Measurements from ENCODE around the gene TMEM74B.
"Not testable (repeated sequence)": the region's sequence is repeated elsewhere in the genome, so short reads cannot be mapped to it uniquely, and the experiment has no call there.

TMEM74B gene

GRCh38 chr20:1178623-1179022 lies 6.2 kb downstream of the TMEM74B start:
- DNase-seq (ENCODE audit: low read depth): no peak

- DNase-seq (ENCODE audit: low read depth): no peak
Measured at GRCh38 chr20:1178103-1178502, 6.7 kb downstream of the TMEM74B start.

- peak; percentile 20 for DNase-seq (ENCODE audit: low read depth)
Measured at GRCh38 chr20:1177680-1178079, 7.1 kb downstream of the TMEM74B start.

- no peak for DNase-seq (ENCODE audit: low read depth)
Measured at GRCh38 chr20:1174787-1175186, 10.0 kb downstream of the TMEM74B start.

- no peak for DNase-seq (ENCODE audit: low read depth)
Measured at GRCh38 chr20:1173698-1174097, 11.1 kb downstream of the TMEM74B start.

GRCh38 chr20:1171461-1172093 lies 13.2 kb downstream of the TMEM74B start:
- peak; percentile 60 for DNase-seq (ENCODE audit: low read depth)

- DNase-seq (ENCODE audit: low read depth): no peak
Measured at GRCh38 chr20:1169224-1169623, 15.6 kb downstream of the TMEM74B start.

GRCh38 chr20:1166948-1167720 lies 17.6 kb downstream of the TMEM74B start:
- DNase-seq (ENCODE audit: low read depth): no peak

GRCh38 chr20:1165941-1166340 lies 18.8 kb downstream of the TMEM74B start:
- DNase-seq (ENCODE audit: low read depth): no peak

- no peak for DNase-seq (ENCODE audit: low read depth)
Measured at GRCh38 chr20:1165521-1165920, 19.3 kb downstream of the TMEM74B start.

- DNase-seq (ENCODE audit: low read depth): no peak
Measured at GRCh38 chr20:1164871-1165270, 19.9 kb downstream of the TMEM74B start.

GRCh38 chr20:1163653-1164052 lies 21.1 kb downstream of the TMEM74B start:
- no peak for DNase-seq (ENCODE audit: low read depth)

GRCh38 chr20:1163105-1163504 lies 21.7 kb downstream of the TMEM74B start:
- DNase-seq (ENCODE audit: low read depth): no peak

GRCh38 chr20:1160991-1161390 lies 23.8 kb downstream of the TMEM74B start:
- no peak for DNase-seq (ENCODE audit: low read depth)

GRCh38 chr20:1160496-1160895 lies 24.3 kb downstream of the TMEM74B start:
- DNase-seq (ENCODE audit: low read depth): no peak

GRCh38 chr20:1155342-1155741 lies 29.4 kb downstream of the TMEM74B start:
- no peak for DNase-seq (ENCODE audit: low read depth)

- DNase-seq (ENCODE audit: low read depth): no peak
Measured at GRCh38 chr20:1154691-1155090, 30.1 kb downstream of the TMEM74B start.

- DNase-seq (ENCODE audit: low read depth): no peak
Measured at GRCh38 chr20:1154226-1154625, 30.6 kb downstream of the TMEM74B start.

- DNase-seq (ENCODE audit: low read depth): no peak
Measured at GRCh38 chr20:1150968-1151367, 33.8 kb downstream of the TMEM74B start.

GRCh38 chr20:1150218-1150617 lies 34.6 kb downstream of the TMEM74B start:
- DNase-seq (ENCODE audit: low read depth): no peak

GRCh38 chr20:1149812-1150211 lies 35.0 kb downstream of the TMEM74B start:
- DNase-seq (ENCODE audit: low read depth): not testable (repeated sequence)

GRCh38 chr20:1146957-1147356 lies 37.8 kb downstream of the TMEM74B start:
- DNase-seq (ENCODE audit: low read depth): no peak

- no peak for DNase-seq (ENCODE audit: low read depth)
Measured at GRCh38 chr20:1144401-1145172, 40.2 kb downstream of the TMEM74B start.
